Inflammatory macrophage (primary cell): ENCODE results near the gene DIPK1B.

Experiments used
- DNase-seq, 2 donors: peaks; one replicate each; pipeline ENCODE4 v3.0.0-alpha.2; 2020 to 2022

The DIPK1B gene

DNA sequence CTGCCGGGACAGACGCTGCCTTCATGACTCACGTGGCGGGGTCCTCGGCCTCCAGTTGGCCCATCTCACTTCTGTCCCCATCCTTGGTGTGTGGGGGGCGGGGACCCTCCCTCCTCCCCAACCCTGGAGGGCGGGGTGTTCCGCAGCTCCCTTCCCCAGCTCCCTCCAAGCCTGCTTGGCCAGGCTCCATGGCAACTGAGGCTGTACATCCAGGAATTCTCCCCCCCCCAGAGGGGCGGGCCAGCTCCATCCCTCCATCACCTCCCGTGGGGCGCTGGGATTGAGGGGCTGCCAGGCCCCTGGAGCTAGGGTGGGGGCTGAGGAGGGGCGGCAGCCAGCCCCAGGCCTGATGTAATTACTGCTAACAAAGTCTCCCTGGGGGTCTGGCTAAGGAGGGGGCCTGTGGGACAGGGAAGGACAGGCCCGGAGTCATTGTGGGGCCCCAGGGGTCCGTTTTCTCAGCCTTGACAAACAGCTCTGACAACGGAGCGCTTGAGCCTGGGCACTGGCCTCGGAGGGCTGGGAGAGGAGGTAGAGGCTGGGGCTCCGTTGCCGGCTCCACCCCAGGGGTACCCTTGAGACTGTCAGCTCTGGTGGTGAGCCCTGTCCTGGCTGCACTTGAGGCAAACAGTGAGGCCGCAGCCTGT is 8.0 kb downstream of the DIPK1B start:
- DNase-seq, result no peak

DNA sequence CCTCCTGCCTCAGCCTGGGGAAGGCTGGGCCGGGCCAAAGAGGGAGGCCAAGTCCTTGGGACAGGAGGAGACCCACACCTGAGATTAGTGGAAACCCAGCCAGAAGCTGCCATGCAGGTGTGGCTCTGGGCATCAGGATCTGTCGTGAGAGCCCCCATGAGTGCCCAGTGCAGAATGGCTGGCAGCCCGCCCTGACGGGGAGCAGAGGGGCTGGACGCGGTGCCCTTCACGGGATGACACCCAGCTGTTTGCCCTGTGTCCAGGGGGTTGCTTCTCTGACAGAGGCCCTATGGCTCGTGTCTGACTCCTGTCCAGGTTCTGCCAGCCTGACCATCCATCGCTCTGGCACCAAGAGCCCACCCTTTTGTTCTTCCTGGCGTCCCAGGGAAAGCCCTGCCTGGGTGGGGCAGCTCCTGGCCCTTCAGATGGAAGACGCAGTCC is 8.5 kb downstream of the DIPK1B start:
- no peak for DNase-seq

DNA sequence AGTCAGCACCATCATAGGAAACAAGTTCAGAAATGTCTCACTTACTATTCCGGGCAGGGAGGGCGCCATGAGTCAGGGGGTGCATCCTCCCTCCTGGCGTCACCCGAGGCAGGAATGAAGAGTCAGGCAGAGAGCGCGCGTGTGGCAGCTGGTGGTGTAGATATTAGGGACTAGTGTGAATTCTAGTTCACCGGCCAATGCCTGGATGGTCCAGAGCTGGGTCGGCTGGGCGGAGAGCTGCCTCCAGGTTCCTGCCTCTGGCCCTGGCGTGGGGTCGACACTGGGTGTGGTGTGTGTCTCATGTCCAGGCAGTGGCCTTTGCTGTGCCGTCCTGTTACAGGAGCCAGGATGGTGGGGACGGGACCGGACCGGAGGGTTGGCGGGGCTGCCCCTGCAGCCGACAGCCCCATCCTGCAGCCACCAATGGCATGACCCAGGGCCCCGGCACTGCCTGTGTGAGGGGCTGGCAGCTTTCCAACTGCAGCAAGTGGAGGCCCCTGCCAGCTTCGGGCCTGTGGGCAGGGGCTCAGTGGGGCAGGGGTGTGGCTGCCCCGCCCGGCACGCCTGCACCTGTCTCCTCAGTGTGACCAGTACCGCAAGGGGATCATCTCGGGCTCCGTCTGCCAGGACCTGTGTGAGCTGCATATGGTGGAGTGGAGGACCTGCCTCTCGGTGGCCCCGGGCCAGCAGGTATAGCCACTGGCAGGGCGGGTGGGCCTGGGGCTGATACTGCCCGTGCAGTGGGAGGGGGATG is 9.1 kb downstream of the DIPK1B start:
- no peak for DNase-seq

DNA sequence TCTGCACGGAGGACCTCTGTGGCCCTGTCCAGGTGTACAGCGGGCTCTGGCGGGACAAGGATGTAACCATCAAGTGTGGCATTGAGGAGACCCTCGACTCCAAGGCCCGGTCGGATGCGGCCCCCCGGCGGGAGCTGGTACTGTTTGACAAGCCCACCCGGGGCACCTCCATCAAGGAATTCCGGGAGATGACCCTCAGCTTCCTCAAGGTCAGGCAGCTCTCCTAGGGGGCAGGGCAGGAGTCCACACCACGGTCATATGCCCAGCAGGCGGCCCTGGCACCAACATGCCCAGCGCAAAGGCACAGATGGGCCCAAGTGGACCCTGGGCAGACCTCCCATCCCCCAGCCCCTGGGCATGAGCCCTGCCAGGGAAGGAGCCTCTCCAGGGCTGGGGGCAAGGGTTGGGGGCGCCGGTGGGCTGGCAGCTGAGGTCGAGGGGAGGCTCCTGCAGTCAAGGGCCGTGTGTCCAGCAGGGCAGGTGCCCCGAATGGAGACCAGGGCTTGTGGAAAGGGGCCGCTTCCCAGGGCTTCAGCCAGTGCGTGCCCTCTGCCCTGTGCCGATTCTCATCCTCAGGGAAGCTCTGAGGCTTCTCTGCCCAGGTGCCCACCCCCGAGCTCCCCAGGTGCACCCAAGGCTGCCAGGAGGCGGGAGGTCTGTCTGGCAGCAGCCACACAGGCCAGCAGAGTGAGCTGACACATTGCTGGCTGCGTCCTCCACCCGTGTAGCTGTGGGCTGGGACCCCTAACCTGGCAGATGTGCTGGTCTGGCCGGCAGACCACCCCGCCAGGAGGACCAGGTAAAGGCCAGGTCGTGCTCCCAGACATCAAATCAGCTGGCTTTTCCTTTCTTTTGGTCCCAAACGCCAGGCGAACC is 10.0 kb downstream of the DIPK1B start:
- DNase-seq, result no peak

DNA sequence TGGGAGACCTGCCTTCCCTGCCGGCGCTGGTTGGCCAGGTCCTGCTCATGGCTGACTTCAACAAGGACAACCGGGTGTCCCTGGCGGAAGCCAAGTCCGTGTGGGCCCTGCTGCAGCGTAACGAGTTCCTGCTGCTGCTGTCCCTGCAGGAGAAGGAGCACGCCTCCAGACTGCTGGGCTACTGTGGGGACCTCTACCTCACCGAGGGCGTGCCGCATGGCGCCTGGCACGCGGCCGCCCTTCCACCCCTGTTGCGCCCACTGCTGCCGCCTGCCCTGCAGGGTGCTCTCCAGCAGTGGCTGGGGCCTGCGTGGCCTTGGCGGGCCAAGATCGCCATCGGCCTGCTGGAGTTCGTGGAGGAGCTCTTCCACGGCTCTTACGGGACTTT is 10.6 kb downstream of the DIPK1B start:
- no peak for DNase-seq

DNA sequence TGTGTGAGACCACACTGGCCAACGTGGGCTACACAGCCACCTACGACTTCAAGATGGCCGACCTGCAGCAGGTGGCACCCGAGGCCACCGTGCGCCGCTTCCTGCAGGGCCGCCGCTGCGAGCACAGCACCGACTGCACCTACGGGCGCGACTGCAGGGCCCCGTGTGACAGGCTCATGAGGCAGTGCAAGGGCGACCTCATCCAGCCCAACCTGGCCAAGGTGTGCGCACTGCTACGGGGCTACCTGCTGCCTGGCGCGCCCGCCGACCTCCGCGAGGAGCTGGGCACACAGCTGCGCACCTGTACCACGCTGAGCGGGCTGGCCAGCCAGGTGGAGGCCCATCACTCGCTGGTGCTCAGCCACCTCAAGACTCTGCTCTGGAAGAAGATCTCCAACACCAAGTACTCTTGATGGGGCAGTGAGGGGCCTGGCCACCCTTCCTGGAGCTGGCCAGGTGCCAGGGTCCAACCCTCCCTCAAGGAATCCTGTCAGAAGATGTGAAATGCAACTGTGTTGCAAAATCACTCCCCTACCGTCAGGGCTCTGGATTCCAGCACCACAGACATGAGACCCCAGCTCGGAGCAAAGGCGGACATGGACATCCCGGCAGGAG is 11.1 kb downstream of the DIPK1B start:
- DNase-seq, result no peak

DNA sequence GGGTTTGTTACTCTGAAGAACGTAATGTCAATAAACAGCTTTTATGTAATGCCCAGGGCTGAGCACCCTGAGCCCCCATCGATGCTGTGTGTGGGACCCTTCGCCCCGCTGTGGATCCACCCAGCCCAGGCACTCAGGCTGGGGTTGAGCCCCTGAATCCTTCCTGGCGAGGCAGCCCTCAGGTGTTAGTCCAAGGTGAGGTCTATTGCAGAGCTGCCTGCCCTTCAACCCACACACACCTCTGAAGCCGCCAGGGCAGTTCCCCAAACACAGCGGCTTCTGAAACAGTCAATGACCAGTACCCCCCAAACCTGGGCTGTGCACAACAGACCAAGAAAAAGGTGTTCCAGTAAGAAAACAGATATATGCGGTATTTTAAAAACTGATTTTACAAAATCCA is 11.6 kb downstream of the DIPK1B start:
- no peak for DNase-seq

DNA sequence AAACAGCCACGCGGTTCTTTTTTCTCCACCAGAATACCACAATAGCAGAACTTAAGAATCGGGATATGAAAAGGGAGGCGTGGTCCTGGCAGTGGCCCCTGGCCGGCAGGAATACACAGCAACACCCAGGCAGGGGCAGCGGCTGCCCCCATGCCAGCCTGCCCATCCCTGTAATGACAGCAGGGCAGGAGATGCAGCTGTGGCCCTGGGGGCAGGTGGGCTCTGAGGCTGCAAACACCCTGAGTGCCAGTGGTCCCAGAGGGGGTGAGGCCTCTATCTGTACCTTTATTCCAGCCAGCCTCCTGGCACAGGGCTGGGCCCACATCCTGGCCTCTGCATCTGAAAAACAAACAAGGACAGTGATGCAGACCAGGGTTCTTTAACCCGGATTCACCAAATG is 12.4 kb downstream of the DIPK1B start:
- DNase-seq, result no peak

DNA sequence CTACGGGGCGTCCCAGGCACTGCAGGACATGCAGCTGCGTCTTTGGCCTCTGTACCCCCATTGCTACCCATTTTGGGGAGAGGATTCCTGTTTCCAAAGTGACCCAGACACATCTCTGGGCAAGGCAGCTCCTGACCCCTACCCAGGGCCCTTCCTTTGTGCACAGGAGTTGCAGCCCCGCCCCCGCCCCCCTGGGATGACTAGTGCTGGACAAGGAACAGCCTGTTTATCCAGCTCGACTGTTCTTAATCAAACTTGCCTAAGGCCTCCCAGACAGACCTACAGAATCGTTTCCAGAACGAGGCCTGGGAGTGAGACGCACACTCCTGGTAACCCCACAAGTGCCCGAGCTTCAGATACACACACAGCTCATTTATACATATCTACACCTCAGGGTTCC is 13.2 kb downstream of the DIPK1B start:
- no peak for DNase-seq

DNA sequence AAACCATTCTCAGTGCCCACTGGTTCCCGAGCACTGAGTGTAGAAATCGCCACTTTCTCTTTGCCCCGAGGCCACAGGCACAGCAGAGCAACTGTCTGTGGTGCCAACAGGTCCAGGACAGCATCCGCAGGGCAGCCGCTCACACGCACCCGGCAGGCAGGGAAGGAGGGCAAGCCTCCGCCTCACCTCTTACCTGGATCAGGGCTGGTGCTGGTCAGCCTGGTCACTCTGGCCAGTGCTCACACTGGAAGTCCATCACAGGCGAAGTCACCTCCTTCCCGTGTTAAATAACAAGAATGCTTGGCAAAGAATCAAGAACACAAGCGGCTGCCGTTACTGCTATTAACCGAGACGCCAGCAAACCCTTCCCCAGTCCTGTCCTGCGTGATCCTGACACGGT is 13.7 kb downstream of the DIPK1B start:
- no peak for DNase-seq

DNA sequence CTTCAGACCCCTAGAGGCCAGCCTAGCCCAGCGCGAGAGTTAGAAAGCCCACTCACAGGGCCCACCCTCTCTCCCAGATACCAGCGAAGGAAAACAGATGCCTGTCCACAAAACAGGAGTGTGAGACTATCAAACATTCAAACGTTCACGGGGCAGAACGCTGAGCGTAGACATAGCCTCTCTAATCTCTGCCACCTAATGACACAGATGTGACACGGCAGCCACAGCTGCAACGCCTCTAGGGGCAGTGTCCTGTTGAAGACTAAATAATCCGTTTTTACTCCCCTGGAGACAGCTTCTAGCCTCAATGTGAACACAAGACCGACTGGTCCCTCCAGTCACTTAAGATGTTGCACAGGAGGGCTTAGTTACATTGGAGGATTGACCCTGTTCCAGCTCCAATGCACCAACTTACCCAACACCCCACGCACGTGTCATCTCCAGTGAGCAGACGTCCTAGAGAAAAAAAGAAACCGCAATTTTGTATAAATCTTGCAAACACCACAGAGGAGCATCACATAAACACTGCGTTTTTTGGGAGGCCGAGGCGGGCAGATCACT is 14.3 kb downstream of the DIPK1B start:
- DNase-seq, result peak; percentile 46 to 47

DNA sequence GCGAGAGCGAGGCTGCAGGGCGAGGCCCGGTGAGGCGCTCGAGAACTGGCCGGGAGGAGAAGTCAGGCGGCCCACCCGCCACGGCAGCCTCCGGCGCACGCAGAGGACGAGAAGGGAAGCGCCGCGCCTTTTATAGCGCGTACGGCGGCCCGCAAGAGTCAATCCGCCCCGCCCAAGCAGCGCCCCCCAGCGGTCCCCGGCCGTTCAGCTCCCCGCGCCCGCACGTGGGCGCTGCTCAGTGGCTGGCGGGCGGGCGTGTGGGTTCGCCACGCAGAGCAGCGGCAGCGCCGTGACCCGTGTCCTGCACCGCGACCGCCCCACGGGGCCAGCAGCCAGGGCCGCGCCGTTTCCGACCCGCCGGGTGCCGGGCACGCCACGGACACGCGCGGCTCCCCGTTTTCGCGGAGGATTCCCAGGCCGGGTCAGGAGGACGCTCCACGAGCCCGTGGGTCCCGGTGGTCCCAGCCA is 15.7 kb downstream of the DIPK1B start:
- DNase-seq, result peak; percentile 88 to 92

DNA sequence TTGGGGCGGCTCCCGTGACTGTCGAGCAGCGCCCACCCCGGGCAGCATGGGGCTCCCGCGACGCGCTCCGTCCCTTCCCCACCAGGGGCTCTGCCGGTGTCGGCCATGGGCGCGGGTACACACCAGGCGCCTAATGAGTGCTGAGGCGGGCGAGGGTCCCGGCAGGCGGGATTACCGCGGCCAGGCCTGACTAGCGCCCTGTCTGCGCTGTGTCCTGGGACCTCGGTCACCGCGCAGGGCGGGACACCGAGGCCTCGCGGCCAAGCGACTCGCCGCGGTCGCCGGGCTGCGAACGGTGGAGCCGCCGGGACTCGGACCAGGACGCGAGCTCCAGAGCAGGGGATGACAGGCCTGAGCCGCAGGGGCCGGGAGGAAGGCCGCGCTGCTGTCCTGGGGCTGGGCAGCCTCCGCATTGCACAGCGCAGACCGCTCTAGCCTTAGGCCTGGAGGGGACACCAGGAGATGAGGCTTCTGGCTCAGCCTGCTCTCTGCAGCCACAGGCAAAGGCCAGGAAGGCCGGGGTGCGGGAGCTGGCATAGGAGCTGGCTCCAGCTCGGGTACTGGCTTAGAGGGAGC is 16.3 kb downstream of the DIPK1B start:
- DNase-seq, result peak; percentile 11 to 27

DNA sequence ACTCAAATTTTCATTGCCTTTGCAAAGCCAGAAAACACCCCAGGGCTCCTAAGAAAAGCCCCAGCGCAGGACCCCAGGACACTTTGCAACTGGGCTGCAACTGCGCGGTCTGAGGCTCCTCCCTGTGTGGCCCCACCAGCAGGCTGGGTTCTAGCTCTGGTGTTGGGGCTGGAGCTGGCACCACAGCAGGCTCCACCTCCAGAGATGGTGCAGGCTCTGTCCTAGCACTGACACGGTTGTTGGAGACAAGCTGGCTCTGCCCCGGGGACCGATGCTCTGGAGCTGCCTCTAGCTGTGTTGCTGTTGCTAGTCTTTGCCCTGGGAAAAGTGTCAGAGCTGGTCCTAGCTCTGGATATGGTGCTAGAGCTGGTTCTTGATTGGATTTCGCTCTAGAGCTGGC is 16.8 kb downstream of the DIPK1B start:
- no peak for DNase-seq

DNA sequence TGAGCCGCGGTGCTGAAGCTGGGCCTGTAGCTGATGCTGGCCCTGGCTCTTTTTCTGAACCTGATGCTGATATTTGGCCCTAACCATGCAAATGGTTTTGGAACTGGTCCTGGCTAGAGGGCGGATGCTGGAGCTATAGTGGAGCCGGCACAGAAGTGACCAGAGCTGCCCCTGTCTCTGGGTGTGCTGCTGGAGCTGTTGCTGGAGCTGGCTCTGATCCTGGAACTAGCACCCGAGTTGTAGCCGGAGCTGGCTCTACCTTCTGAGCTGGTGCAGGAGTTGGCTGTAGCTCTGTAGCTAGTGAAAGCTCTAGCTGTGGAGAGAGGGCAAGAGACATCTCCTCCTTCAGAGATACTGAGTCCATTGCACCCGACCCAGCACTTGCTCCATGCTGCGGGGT is 17.6 kb downstream of the DIPK1B start:
- DNase-seq, result no peak

DNA sequence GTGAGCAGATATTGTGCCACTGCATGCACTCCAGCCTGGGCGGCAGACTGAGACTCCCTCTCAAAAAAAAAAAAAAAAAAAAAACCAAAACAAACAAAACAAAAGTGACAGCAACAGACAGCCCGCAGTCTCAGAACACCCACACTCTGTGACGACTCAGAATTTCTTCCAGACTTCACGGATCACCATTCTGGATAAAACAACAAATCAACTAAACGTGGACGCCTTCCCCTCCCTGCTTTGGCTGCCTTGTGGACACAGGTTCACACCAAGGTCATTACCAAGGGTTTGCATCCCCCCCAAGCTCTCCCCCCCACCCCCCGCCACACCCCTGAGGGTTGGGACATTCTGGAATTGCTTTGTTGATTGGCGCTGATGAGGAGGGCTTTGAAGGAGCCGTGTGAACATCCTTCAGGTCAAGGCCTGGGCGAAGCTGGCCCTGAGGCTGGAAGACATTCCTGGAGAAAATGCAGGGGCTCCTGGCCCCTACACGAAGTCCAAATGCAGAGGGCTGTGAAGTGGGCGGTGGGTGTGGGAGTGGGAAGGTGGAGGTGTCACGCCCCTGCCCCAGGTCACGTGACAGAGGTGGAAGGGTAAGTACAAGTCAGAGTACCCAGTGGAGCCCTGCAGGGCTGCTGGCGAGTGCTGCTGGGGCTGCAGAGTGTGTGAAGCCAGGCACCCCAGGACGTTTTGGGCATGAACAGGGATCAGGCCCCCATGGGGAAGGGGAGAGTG is 20.2 kb downstream of the DIPK1B start:
- no peak for DNase-seq

DNA sequence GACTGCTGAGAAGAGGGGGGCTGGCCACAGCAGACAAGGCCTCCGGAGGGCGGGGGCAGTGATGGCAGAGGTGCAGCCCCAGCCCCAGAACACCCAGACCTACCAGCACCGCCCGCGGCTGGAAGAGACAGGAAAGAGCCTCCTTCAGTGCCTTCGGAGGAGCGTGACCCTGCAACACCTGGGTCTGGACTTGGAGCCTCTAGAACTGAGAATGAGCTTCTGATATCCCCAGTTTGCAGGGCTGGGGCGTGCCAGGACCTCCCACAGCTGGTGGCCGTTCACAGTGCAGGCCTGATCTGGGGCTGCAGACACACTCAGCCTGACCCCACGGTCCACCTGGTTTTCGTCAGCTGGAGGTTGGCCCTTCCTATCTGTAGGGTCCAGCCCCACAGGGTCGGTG is 21.2 kb downstream of the DIPK1B start:
- DNase-seq, result no peak

DNA sequence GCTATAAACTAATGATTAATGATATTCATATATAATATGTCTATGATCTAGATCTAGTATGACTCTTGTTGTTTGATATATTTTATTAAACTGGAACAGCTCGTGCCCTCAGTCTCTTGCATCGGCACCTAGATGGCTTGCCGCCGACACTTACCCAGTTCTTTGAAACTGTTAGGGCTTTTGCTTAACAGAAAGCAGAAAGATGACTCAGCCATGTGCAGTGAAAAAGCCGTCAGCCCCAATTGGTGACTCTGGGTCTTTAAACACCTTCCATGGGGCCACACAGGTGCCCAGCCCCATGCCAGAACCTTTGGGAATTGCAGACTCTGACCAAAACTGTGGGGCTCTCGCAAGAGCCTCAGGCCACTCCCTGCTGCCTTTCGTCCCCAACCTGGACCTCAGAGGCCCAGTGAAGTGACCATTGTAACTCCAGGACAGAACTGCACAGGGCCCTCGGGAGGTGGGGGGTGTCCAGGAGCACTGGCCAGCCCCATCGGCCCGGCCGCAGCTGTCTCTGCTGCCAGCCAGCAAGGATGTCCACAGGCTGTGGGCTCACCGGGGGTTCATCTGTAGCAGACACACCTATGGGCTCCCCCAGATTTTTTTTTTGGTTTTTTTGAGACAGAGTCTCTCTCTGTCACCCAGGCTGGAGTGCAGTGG is 22.6 kb downstream of the DIPK1B start:
- no peak for DNase-seq

DNA sequence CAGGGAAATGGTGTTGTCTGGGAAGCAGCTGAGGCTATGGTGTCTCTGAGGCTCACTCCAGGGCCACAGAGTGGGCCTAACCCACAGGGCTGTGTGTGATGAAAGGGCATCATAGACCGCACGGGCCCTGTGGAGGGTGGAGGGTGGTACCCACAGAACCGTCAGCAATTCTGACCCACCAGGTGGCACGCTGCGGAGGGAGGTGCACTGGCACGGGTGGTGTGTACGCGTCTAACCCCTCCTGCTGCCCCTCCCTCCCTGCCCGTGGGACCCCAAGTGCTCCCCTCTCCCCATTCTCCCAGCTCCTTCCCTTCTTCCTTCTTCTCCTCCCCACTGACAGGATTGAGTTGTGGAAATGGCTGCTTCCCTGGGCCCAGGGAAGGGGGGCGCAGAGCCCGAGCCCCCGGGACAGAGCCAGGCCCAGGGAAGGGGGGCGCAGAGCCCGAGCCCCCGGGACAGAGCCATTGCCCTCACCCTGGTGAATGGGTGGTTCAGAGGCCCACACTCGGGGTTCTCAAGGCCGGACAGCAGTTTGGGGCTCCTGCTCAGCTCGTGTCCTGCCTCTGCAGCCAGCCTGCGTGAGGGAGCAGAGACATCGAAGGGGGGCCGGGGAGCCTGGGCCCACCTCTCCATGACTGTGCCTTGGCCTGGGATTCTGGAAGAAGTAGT is 23.6 kb downstream of the DIPK1B start:
- no peak for DNase-seq

DNA sequence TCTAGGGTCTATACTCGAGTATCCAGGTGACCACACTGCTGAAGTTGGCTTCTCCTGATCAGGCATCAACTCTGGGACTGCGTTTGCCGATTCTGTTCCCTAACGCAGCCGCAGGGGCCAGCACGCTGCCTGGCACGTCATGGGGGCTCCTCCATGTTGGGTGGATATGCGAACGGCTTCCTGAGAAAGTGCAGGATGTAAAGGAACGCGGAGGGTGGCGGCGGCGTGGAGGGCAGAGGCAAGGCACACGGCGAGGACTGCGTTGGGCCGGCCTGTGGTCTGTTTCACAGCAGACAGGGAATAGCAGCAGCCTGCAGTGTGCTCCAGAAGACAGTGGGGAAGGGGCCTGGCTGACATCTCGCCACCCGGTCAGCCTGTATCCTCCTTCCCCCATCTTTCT is 26.6 kb downstream of the DIPK1B start:
- no peak for DNase-seq
